Stimulated activated CD4-positive, alpha-beta T cell treated with anti-CD3 and anti-CD28 coated beads, Interleukin-1b, Interleukin-23, amount 100 ng/mL, for 4 hours (primary cell): ENCODE data around the gene CCDC92B.
A peak's percentile ranks its signal among the peaks of the same experiment; 100 is the strongest.

ENCODE experiments used
- DNase-seq, 2 donors: peaks; one replicate each; pipeline ENCODE4 v3.0.0-alpha.2; 2020; ENCODE audit warnings: low read depth in 2 of 2

CCDC92B gene

DNA sequence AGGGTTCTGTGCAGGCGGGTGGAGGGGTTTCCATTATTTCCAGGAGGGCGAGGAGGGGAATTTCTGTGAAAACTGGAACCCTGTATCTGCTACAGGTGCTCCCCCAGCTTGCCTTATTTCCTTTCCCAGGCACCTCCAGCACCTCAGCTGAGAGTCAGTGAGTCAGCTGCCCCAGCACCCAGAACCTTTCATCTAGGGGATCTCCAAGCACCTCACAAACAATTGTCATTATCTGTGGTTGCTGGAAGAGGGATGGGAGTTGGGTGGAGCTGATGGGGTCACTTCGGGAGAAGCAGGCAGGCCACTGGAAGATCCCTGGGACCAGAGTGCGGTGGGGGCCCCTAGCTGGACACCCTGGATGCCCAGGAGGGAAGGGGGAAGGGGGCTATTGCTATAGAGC is 27.8 kb downstream of the CCDC92B start:
- DNase-seq: no peak

DNA sequence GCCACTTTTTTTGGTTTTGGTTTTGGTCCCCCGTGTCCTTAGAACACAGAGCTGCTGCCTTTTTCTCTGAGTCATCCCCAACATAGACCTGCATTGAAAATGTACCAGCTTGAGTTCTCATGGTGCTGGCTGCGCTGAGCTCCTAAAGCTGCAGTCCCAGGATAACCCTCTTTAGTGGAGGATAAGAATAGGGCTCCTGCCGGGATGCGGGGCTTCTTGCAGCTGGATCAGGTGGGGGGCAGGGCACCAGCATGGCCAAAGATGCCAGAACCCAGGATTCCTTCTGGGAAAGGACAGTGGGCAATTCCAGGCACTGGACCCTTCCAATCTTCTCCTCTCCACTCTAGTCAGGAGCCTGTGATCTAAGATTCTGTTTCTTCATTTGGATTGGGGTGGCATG is 29.6 kb downstream of the CCDC92B start:
- DNase-seq: no peak

DNA sequence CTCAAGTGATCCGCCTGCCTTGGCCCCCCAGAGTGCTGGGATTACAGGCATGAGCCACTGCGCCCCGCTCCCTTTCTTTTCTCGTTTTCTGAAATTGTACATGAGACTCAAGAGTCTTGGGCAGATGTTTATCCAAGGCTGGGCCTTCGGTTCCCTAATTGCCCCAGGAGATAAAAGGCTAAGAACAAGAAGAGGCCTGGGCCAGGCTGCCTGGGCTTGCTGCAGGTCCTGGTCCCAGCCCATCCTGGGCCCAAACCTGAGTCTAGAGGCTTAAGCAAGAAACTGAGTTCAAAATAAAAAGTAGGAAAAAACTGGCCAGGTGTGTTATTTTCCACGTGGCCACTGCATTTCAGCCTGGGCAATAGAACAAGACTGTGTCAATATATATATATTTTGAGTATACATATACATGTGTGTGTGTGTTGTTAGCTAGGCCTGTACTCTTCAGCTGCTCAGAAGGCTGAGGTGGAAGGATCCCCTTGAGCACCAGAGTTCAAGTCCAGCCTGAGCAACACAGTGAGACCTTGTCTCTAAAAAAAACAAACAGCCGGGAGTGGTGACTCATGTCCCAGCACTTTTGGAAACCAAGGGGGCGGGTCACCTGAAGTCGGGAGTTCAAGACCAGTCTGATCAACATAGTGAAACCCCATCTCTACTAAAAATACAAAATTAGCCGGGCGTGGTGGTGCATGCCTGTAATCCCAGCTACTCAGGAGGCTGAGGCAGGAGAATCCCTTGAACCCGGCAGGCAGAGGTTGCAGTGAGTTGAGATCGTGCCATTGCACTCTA is 31.1 kb downstream of the CCDC92B start:
- DNase-seq: no peak

DNA sequence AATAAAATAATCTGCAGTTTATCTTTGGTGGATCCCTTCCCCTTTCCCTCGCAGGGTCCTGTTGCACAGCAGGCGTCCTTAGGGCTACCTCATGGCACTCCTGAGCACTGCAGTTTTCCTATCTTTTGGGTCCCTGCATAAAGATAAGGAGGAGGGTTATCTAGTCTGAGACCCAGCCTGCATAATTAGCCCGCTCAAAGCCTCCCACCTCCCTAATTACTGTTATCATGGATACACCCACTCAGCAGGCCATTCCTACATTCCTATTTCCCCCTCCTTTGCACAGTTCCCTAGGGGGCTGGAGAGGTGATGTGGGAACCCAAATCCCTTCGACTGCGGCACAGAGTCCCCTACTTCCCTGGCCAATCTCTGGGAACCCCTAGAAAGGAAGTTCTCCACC is 32.8 kb downstream of the CCDC92B start:
- no peak for DNase-seq

DNA sequence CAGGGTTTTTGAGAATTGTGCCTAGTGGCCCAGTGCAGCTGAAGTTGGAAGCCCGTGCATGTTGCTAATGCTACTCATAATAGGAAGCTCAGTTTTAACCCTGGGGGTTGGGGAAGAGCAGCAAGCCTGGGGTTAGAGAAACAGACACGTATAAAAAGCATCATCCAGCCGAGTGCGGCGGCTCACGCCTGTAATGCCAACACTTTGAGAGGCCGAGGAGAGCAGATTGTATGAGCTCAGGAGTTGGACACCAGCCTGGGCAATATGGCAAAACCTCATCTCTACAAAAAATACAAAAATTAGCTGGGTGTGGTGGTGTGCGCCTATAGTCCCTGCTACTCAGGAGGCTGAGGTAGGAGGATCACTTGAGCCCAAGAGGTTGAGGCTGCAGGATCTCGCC is 35.6 kb downstream of the CCDC92B start:
- no peak for DNase-seq

DNA sequence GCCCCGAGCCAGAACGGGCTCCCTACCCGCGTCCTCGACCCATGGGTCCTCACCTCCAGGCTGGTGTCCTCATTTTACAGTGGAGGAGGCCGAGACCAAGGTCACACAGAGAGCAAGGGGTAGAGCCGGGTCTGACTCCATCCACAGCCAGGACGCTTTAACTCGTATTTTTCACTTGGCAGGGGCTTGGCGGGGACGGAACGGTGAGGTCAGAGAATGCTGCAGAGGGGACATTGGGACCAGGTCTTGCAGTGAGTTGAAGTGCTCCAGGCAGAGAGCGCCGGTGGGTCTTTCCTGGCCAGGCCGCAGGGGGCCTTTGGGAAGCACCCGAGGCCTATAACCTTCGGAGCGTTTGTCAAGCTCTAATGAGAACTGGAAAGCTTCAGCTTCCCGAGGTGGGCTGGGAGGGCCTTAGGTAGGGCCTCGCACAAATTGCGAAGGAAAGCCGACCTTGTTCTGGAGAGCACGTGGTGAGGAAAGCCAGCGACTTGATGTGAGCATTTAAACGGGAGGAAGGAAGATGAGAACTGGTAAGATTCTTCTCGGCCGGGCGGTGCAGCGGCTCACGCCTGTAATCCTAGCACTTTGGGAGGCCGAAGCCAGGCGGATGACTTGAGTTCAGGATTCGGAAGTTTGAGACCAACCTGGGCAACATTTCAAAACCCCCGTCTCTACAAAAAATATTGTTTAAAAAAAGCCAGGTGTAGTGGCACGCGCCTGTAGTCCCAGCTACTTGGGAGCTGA is 37.0 kb downstream of the CCDC92B start:
- no peak for DNase-seq

DNA sequence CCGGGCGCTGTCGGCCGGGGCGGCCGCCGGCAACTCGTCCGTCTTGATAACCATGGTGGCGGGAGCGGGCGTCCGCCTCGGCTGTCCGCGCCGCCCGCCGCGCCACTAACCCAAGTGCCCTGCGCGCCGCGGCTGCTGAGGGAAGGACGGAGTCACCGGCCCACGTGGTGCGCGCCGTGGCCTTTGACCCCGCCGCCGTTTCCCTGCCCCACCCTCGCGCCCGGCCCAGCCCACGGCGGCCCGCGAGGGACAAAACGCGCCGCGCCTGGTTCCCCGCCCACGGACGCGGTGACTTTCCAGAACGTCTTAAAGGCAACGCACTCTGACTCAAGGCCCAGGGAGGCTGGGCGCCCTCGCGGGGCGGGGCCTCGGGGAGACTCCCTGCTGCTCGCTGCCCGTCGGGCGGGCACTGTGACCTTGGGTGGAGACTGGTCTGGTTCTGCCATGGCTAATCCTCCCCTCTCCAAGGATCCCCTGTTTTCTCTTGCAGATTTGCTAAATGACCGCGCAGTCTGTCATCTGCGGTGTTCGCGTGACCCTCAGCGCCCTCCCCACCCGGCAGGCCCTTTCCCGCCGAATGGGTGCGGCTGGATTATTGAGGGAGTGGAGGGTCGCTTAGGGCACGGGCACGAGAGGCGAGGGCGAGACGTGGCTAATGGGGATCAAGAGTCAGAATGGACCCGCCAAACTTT is 37.7 kb downstream of the CCDC92B start, which contains the start of gene CLUH:
TSS of gene CLUH (minus strand) at position 157 of the 692 bp plus-strand sequence. CDS start at position 54, 103 bp downstream.
- peak; percentile 97 to 98 for DNase-seq

DNA sequence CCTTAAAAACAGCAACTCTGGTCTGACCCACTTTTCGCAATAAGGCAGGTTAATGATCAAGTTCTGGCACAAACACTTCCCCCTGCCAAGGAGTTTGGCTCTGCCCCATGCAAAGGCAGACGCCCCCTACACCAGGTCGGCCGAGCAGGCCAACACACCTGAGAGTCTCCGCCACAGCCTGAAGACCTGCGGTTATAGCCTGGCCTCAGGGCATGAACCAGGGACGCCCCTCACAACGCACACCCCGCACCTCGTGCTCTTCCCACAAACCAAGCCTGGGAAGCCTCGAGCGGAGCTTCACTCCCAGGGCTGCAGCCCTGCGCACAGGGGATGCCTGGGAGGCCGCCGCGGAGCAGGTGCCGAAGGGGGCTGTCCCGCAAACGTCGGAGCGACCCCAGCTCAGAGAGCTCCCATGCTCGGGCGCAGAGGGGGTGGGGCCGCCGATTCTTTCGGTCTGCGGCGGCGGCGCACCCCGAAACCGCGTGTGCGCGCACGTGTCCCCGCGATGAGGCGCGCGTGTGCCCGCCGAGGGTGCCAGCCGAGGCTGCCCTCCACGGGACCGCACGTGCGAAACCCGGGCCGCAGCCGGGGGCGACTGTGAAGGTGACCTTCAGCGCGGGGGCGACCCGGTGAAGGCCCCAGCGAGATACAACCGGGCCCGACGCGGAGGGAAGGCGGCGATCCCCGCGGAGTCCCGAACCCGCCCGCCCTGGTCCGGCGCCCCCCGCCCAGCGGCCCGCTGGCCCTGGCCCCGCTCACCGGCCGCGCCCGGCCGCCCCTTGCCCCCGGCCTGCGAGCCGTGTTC is 38.4 kb downstream of the CCDC92B start:
- DNase-seq: peak in 1 of 2 donors; percentile 39

DNA sequence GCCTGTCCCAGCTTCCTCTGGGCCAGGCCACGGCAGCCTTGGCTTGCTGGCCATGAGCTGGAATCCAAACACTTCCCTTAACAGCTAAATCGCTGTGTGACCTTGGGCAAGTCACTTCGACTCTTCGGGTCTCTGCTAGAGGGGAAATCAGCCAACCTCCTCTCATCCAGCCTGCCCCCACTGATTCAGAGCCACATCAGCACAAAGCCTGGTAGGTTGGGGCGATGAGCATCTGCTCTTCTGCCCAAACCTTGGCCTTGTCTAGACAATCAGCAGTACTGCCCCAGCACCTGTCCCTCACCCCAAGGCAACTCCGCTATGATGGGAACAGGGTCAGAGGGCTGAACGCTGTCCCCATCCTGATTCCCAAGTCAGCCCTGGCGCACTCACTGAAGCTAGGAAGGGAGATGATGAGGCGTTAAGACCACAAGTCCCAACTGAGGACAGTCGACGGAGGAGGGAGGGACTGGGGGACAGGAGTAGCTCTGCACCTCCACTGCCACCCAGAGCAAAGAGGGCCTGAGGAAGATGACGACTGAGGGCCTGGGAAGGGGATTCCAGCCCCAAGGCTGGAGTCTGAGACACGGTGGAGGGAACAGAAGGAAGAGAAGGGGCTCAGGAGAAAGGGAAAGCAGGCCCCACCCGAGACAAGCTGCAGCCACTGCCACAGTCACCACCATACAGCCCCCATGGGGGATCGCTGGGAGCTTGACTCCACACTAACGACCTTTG is 39.2 kb downstream of the CCDC92B start:
- DNase-seq: no peak

DNA sequence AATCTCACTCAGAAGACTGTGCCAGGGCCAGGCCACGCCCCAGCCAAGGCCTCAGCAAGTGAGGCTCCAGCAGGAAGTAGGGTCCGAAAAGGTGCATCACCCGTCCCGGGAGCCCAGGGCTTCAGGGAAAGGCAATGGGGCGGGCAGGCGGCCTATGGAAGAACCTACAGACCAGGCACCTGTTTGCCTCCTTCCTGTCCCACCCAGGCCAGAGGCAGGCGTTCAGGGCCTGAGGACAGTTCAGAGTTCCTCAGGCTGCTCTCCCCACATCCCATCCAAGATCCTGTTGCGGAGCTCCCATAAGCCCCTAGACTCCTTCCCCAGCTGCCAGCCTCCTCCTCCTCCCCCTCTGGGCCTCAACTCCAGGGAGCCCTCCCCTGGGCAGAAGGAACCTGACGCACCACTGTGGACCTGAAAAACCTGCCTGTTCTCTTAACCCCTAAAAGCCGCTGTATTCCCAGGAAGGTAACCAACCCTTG is 40.2 kb downstream of the CCDC92B start:
- no peak for DNase-seq

DNA sequence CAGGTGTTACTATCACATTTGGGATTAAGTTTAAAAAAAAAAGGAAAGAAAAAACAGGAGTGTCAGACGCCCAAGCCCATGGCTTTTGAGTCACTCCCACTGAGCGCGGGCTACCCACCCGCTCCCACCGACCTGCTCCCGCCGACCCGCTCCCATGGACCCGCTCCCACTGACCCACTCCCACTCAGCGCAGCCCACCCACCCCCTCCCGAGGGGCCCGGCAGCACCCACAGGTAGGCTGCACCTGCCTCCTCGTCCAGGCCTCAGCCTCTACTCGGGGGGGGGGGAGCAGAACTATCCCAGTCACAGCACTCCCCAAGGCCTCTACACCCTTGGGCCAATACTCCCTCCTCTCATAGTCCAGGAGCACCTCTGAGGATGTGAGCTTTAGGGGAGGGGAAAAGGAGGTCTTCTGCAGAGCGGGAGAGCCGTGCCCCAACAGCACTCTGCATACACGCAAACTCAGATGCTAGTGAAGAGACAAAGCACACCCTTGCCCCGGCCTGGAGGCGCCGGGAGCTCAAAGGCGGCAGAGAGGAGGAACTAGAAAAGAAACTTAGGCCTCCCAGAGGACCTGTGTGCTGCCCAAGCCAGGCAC is 40.8 kb downstream of the CCDC92B start:
- no peak for DNase-seq

DNA sequence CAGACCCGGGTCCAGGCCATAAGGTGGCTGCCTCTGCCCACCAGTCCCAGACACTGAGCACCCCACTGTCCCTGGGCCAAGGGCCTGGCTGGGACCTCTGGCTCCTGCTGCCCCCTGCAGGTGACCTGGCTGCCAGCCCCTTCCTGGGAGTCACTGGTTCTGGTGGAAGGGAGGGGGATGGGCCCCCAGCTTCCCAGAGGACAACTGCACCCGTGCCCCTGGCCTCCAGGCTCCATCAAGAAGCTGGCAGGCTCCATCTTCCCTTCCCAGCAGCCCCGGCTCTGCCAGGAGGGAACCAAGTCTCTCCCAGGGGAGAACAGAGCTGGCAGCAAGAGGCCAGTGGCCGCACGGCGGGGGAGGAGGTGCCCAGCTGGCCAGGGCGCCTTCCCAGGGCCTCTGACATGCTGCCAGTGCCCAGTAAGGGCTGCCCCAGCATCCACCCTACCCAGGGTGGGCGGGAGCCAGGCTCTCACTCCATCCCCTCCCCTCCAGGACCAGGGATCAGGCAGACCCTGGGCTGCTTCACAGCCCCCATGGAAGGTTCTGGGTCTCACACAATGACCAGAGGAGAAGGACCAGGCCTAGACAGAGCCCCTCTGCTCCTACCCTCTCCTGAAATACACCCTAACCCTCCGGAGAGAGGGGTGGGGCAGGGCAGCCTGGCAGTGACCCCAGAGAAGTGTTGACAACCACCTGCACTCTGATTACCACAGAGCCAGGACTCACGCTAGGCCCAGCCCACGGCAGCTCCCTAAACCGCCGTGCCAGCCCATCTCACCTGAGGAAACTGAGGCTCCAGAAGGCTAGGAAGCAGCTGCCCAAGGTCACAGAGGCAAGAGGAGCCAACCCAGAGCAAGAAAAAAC is 41.5 kb downstream of the CCDC92B start:
- no peak for DNase-seq

DNA sequence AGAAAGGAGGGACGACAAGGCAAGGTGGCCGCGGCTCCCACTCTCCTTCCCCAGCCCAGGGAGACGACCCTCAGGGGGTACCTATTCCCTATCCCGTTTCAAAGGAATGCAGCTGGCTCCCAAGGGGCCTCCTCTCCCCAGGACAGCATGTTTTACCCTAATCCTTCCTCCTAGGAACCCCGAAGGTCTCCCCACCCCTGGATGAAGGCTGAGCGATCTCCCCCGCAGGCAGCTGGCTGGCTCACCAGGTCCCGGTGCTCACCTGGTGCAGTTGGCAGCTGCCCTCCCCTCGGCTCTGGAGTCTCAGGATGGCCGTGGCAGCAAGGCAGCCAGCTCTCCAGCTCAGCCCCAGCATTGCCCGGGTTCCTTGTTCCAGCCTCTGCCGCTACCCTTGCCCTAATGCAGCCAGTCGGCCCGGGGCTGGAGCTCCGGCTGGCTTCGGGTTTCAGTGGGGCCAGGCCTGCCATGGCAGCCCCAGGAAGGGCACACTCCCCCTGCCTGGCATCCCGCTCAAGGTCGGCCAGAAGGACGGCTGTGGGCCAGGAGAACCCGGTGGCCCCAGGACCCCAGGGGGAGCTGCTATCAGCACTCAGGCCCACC is 42.4 kb downstream of the CCDC92B start:
- no peak for DNase-seq

DNA sequence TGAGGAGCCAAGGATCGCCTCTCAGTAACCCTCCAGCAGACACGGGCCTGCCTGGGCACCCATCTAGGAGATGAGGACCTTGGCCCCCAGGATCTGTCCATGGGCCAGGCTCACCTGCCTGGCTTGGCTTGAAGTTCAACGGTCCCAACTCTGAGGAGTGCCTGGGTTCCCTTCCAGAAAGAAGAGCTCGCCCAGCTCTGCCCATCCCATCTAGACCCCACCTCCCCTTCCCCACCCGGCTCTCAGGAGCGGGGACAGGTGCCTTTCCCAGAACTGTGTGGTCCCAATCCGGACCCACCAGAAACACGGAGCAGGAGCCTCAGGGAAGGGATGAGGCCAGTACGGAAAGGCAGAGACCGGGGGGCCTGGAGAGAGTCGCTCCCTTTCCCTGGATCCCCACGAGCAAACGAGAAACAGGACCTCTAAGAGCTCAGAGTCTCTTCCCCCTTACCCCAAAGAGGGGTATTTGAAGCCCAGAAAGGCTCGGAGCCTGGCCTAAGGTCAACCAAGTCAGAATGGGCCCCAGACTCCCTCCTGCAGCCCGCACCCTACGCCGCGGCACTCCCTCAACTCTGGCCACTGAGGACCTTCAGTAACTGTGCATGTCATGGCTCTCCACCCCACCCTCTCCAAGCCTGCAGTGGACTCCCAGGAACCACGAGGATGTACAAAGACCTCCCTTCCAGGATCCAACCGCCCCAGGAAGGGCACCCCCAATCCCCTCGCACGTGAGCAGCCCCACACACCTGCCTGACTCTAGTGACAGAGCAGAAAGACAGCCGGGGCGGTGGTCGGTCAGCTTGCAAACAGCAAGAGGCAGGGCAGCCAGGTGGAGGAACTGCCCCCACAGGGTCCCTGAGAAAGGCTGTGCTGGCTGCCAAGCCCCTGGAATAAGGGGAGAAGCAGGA is 43.3 kb downstream of the CCDC92B start:
- no peak for DNase-seq

DNA sequence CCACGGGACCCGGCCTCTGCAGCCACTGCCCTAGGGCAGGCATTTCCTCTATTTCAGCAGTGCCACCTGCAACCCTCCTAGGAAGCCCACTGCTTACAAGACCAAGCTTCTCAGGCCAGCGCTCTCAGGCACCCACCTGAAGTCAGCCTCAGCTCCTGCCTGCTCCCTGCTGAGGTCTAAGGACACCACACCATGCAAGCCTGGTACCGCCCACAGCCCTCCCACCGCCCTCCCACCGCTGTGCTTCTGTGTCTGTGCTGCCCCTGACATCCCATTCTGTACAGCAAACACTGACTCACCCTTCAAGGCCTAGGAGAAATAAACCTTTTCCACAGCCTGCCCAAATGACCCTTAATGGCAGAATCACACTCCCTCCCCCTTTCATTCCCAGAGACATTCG is 44.2 kb downstream of the CCDC92B start:
- DNase-seq: no peak

DNA sequence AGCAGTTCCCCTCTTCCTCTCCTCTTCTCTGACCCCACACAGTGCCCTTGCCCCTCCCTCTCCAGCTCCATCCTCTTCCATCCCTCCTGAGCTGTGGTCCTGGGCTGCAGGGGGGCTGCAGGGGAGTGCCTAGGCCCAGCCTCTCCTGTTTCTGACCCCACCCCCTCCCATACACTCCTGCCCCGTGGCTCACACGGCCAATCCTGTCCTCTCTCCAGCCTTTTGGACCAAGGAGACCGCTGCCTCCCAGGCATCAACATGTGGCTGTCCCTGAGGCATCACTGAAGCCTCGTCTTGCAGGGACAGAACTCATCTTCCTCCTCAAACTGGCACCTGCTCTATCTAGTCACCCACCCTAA is 44.6 kb downstream of the CCDC92B start:
- no peak for DNase-seq

DNA sequence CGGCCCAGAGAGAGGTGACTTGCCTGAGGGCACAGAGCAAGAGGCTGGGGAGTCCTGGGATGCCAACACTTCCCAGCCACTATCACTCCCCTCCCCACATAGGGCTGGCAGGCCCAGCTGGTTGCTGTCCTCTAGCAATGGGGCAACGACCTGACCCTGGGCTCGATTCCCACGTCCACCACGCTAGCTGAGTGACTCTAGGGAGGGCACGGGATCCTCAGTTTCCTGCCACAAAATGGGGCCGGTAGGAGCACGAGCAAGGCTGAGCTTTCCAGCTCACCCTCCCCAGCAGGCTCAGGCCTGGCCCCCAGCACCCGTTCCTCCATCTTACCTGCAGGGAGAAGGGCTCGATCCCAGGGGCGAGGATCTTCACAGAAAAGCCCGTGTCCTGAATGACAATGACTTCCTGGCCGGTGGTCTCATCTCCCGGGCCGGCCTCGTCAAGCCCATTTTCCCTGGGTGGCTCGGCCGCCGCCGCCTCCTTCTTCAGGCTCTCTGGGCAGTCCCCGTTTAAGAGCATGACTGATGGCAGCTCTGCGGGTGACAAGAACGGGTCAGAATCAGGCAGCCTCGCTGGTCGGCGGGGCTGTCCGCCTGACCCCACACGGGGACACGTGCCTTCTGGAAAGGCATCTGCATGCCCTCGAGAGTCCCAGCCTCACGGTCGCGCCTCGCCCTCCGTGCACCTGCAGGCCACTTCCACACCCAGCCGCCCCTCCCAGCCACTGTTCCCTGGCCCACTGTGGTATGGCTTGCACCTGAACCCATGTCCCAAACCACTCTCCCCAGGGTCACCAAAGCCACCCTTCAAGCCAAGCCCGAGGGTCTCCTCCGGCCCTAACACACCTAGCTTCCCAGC is 45.2 kb downstream of the CCDC92B start:
- no peak for DNase-seq
